Measurements from ENCODE around the gene PDCD1. TPM values are rescaled to one million over a fixed set of nuclear protein-coding genes. Genes with fewer than 3 reads are reported as not detected.

PDCD1 gene
- total RNA-seq, 1 experiment from 2014 or later: 0.22 TPM

- intact Hi-C loops (cut with micrococcal nuclease): no loop called here
- H2AFZ ChIP-seq (ENCODE audit: low read depth, low read length, poor library complexity, severe bottlenecking): no peak overlapping the region
- no peaks in the 10 kb centered on the region for H3K79me2 ChIP-seq (ENCODE audit: insufficient read depth, low read length)
- ChIA-PET RAD21 (ENCODE audit: low non-redundant PET in 1 of 2, low total read pairs in 2 of 2, uncharacterized antibody in 2 of 2, unreplicated experiment in 2 of 2) (no interaction called here), CTCF (no interaction called here), POLR2A (no interaction called here)
- no TSS peak for BruUV-seq (replicated peaks)
- no peaks in the 10 kb centered on the region for H4K20me1 ChIP-seq (ENCODE audit: insufficient read depth)
- no peaks in the 10 kb centered on the region for H3K36me3 ChIP-seq (ENCODE audit: control insufficient read depth in 1 of 2, insufficient read depth in 2 of 2, low read length in 2 of 2)
- H3K27ac ChIP-seq (ENCODE audit: low read depth, low read length): no peak overlapping the region
- H3K9ac ChIP-seq (ENCODE audit: low read length): no peak overlapping the region
- no peak for TF ChIP-seq ZFX (IDR thresholded peaks at IDR 0.05)
- no peak for TF ChIP-seq EGR1 (IDR thresholded peaks at IDR 0.05; ENCODE audit: low read depth)
- TF ChIP-seq REST (IDR thresholded peaks at IDR 0.05; ENCODE audit: low read depth): no peak
- no peak for TF ChIP-seq TCF7L2 (IDR thresholded peaks at IDR 0.05; ENCODE audit: borderline replicate concordance, extremely low read depth, insufficient read depth, insufficient read length)
- no peak for TF ChIP-seq CBX3 (IDR thresholded peaks at IDR 0.05; ENCODE audit: low read depth)
- TF ChIP-seq MAX (IDR thresholded peaks at IDR 0.05): no peak
- no peak for TF ChIP-seq POLR2A (IDR thresholded peaks at IDR 0.05; ENCODE audit: borderline replicate concordance, extremely low read depth, insufficient read depth, insufficient read length)
- TF ChIP-seq EZH2 (IDR thresholded peaks at IDR 0.05): no peak
- TF ChIP-seq YY1 (IDR thresholded peaks at IDR 0.05; ENCODE audit: extremely low read depth, insufficient replicate concordance, low read depth, low read length): no peak
- no peak for TF ChIP-seq ATF3 (IDR thresholded peaks at IDR 0.05)
- TF ChIP-seq POLR2AphosphoS5 (IDR thresholded peaks at IDR 0.05; ENCODE audit: low read depth, low read length): no peak
- TF ChIP-seq SIN3A (IDR thresholded peaks at IDR 0.05; ENCODE audit: low read depth): no peak
- no peak for TF ChIP-seq SP1 (IDR thresholded peaks at IDR 0.05; ENCODE audit: low read depth)
- no peak for TF ChIP-seq RAD21 (IDR thresholded peaks at IDR 0.05; ENCODE audit: low read depth)
- TF ChIP-seq CTCF (IDR thresholded peaks at IDR 0.05 in 2 of 3, conservative IDR thresholded peaks at IDR 0.05 in 1 of 3; ENCODE audit: borderline replicate concordance in 1 of 3, insufficient read depth in 1 of 3, low read depth in 2 of 3, low read length in 2 of 3): no peak
- TF ChIP-seq ZNF274 (IDR thresholded peaks at IDR 0.05; ENCODE audit: low read depth, low read length): no peak
- no peak for TF ChIP-seq EZH2phosphoT487 (IDR thresholded peaks at IDR 0.05; ENCODE audit: borderline replicate concordance)
- TF ChIP-seq ELF1 (IDR thresholded peaks at IDR 0.05; ENCODE audit: borderline replicate concordance, low read depth): no peak
- no peaks in the 10 kb centered on the region for H3K27me3 ChIP-seq (ENCODE audit: insufficient read depth, low read length)
- H3K9me2 ChIP-seq (ENCODE audit: insufficient read depth): no peaks in the 10 kb centered on the region
- H3K4me1 ChIP-seq (ENCODE audit: control insufficient read depth in 1 of 2, insufficient read depth in 2 of 2, low read length in 2 of 2): peaks cover 0 to 7% of the 10 kb centered on the region in 2 experiments; a peak in 1 of 4 replicates
- no peaks in the 10 kb centered on the region for H3K9me3 ChIP-seq (ENCODE audit: control insufficient read depth in 1 of 2, insufficient read depth in 1 of 2, low read depth in 1 of 2, low read length in 2 of 2)
- no peak overlapping the region for H3K4me3 ChIP-seq (replicated peaks in 1 of 2; ENCODE audit: low read depth in 1 of 2, low read length in 2 of 2)
- H3K4me2 ChIP-seq (ENCODE audit: low read length): no peak overlapping the region
- ATAC-seq (no peak), DNase-seq (ENCODE audit: low read depth, low spot score) (no peak)
Observed at GRCh38 chr2:241898463-241899270, 40.0 kb upstream of the PDCD1 start.

Data from HCT116 (cell line).